ENCODE results near the gene IL26.

Gene IL26

DNA sequence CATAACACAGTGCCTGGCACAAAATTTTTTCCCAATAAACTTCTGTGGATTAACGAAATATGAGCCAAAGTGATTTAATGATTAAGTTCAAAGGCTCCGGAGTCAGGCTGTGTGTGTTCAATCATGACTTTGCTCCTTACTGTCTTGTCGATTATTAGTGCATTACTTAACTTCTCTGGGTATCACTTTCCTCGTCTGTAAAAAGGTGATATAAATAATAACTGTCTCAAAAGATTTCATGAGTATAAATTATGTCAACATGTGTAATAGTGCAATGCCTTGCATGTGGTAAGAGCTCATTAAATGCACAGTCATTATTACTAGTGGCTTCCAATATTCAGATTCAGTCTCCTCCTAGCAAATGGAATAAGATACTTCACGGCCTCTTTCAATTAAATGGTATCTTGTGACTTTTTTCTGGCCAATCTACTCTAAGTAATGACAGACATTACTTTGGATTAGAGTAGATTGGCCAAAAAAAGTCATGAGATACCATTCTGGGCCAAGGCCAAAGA, 59.2 kb downstream of the IL26 start:
- Histone ChIP-seq H3K36me3 (ENCODE audit: insufficient read depth, low read length) (no peaks in the 10 kb centered on the region), H3K4me1 (ENCODE audit: insufficient read depth, low read length) (no peaks in the 10 kb centered on the region), H3K9ac (ENCODE audit: low read depth, low read length) (no peak overlapping the region), H3K9me3 (ENCODE audit: control insufficient read depth, insufficient read depth, low read length) (no peaks in the 10 kb centered on the region)

DNA sequence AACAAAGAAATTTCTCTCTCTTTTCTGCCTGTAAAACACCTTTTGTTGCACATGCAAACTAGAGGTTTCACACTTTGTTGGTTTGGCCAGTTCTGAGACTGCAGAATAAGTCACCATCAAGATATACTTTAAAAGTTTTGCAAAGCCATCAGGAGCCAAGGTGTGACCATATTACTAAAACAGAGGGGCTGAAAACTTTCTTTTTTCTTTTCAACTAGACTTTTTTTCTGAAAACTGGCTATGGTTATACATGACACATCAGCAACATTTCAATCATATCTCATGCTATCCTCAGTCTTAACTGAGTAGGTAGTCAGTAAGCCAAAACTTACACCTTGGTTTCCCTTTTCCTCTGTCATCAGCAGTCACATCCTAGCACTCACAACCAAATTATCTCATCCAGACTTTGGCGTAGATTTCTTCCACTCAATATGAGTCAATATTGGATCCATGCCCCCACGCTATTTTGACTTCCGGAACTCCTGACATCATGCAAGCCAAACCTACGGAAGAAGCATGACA, 62.0 kb downstream of the IL26 start:
- no peaks in the 10 kb centered on the region for H3K9me3 ChIP-seq (ENCODE audit: control insufficient read depth, insufficient read depth, low read length)
- no peak overlapping the region for H3K9ac ChIP-seq (ENCODE audit: low read depth, low read length)
- no peaks in the 10 kb centered on the region for H3K4me1 ChIP-seq (ENCODE audit: insufficient read depth, low read length)
- H3K36me3 ChIP-seq (ENCODE audit: insufficient read depth, low read length): no peaks in the 10 kb centered on the region

DNA sequence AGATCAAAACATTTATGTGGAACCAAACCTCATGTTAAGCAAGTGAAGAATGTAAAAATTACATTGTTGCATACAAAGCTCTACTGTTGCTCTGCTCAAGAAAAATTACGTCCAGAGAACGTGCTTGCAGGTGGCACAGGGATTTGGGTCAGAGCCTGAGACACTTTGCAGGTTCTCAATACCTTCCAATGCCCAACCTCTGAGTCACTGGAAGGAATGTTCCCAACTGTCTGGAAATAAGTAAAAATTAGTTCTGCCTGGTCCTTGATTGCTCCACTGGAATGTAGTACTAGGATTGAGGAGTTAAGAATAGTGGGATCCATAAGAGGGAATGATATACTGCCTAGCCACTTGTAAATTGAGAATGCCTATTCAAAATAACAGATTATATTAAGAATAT, 63.2 kb downstream of the IL26 start:
- Histone ChIP-seq H3K36me3 (ENCODE audit: insufficient read depth, low read length) (no peaks in the 10 kb centered on the region), H3K9me3 (ENCODE audit: control insufficient read depth, insufficient read depth, low read length) (no peaks in the 10 kb centered on the region), H3K9ac (ENCODE audit: low read depth, low read length) (no peak overlapping the region), H3K4me1 (ENCODE audit: insufficient read depth, low read length) (no peaks in the 10 kb centered on the region)

DNA sequence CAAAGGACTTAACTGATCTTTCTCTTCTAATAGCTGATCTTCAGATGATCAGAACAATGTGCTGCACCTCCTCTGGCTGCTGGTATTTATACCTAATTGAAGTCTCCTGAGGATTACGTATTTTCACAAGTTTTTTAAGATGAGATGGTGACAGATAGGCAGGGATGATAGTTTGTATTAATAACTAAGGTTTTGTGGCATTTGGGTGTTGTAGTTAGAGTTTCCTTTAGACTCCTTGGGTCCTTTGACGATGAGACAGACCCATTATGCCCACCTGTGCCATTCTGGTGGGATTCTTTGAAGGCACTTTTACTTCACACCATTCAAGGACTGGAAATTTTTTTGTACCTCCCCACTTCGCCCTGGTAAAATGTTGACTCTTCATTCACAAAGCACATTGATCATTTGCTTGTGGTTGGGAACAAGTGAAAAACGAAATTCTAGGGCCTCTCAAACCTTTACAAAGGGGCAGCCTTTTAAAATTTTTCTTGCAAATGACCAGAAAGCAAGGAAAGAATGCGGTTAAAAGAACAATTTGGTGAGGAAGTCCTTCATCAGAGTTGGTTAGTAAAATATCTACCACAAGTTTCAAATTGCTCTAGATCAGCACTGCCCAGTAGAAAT, 65.8 kb downstream of the IL26 start, which contains the start of gene IFNG:
TSS of gene IFNG (minus strand) at position 60 of the 624 bp plus-strand sequence. CDS start 125 bp downstream, outside the sequence.
- Histone ChIP-seq H3K9me3 (ENCODE audit: control insufficient read depth, insufficient read depth, low read length) (no peaks in the 10 kb centered on the region), H3K36me3 (ENCODE audit: insufficient read depth, low read length) (no peaks in the 10 kb centered on the region), H3K9ac (ENCODE audit: low read depth, low read length) (no peak within 1 kb of the TSS), H3K4me1 (ENCODE audit: insufficient read depth, low read length) (no peaks in the 10 kb centered on the region)

DNA sequence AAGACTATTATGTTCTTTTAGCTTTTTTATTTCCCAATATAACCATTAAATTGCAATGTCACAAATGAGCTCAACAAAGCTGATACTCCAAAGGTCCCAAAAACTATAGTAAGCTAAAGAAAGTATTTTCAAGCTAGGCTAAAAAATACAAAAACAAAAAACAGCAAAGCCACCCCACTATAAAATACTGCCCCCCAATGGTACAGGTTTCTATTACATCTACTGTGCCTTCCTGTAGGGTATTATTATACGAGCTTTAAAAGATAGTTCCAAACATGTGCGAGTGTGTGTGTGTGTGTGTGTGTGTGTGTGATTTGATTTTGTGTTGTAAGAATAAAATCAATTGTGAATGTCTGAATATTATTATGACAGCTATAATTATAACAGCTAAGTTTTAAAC, 67.2 kb downstream of the IL26 start:
- Histone ChIP-seq H3K4me1 (ENCODE audit: insufficient read depth, low read length) (no peaks in the 10 kb centered on the region), H3K9ac (ENCODE audit: low read depth, low read length) (no peak overlapping the region), H3K36me3 (ENCODE audit: insufficient read depth, low read length) (no peaks in the 10 kb centered on the region), H3K9me3 (ENCODE audit: control insufficient read depth, insufficient read depth, low read length) (no peaks in the 10 kb centered on the region)

DNA sequence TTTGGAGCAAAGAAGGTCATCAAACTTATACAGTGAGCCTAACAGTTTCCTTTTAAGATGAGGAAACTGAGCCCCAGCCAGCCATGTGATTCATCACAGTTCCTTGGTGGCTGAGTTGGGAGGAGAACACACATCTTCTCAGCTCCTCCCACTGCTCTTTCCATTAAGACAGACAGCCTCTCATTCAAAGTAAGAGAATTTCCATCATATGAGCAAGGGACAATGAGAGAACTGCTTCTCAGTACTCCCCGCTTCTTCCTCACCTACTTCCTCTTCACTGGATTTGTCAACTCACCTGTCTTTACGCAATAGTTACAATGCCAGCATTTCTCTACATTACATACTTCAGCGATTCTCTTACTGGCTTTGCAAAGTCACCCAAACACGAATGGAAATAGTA, 68.2 kb downstream of the IL26 start:
- no peaks in the 10 kb centered on the region for H3K36me3 ChIP-seq (ENCODE audit: insufficient read depth, low read length)
- no peaks in the 10 kb centered on the region for H3K4me1 ChIP-seq (ENCODE audit: insufficient read depth, low read length)
- no peaks in the 10 kb centered on the region for H3K9me3 ChIP-seq (ENCODE audit: control insufficient read depth, insufficient read depth, low read length)
- no peak overlapping the region for H3K9ac ChIP-seq (ENCODE audit: low read depth, low read length)

DNA sequence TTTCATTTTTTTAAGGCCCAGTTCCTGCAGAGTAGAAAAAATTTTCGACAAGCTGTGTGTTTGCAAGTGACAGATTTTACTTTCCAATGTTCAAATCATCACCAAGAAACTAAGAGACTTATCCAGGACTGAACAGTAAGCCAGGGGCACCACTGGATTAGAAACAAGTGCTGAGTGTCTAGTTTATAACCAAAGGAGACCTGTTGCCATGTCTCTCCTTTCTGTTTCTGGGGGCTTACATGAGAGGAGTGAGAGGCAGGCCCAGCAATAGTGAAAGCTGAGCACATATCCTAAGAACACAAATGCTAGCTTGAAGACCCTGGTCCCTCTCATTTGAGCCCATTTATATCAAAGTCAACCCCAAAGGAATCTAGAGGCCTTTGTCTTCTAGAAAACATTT, 69.0 kb downstream of the IL26 start:
- H3K9me3 ChIP-seq (ENCODE audit: control insufficient read depth, insufficient read depth, low read length): no peaks in the 10 kb centered on the region
- no peaks in the 10 kb centered on the region for H3K36me3 ChIP-seq (ENCODE audit: insufficient read depth, low read length)
- no peak overlapping the region for H3K9ac ChIP-seq (ENCODE audit: low read depth, low read length)
- no peaks in the 10 kb centered on the region for H3K4me1 ChIP-seq (ENCODE audit: insufficient read depth, low read length)

DNA sequence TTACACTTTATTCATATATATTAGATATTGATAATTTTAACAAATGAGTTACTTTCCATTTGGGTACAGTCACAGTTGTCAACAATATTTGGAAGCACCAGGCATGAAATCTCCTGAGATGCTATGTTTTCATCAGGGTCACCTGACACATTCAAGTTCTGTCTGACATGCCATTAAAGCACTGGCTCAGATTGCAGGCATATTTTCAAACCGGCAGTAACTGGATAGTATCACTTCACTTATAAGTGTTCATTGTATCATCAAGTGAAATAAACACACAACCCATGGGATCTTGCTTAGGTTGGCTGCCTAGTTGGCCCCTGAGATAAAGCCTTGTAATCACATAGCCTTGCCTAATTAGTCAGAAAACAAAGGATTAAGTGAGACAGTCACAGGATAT, 70.8 kb downstream of the IL26 start:
- Histone ChIP-seq H3K36me3 (ENCODE audit: insufficient read depth, low read length) (no peaks in the 10 kb centered on the region), H3K9ac (ENCODE audit: low read depth, low read length) (no peak overlapping the region), H3K9me3 (ENCODE audit: control insufficient read depth, insufficient read depth, low read length) (no peaks in the 10 kb centered on the region), H3K4me1 (ENCODE audit: insufficient read depth, low read length) (no peaks in the 10 kb centered on the region)
